DMS53 treated with DMSO at 0.1 percent for 48 hours (cell line): ENCODE results near the gene DIDO1.
"Not testable (repeated sequence)": the region's sequence is repeated elsewhere in the genome, so short reads cannot be mapped to it uniquely, and the experiment has no call there.

ENCODE experiments used
- DNase-seq: peaks from one replicate; lab custom pipeline; 2025; ENCODE audit not compliant: unreplicated experiment; lab: John Stamatoyannopoulos, UW

Gene DIDO1

DNA sequence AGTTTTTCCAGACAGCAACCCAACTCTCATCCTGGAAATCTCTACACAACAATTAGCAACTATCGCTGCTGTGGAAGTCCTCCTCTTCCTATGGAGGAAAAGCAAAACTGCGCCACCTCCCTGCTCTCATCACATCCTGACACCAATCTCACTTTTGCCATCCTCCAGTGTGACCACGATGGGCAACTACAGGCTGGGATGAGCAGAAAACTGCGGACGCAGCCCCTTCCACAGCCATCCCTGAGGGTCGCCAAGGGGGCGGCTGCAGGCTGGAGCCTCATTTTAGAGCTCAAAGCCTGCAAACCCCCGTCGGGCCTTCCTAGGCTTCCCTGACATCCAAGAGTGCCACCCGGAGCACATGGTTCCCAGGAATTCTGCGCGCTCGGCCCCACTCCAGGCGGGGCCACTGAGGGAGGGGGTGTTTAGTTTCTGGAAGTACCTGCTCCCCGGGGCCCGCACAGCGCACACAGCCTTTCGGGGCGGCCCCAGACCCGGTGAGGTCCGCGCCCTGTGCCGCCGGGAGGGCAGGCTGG lies 65.8 kb downstream of the DIDO1 start:
- DNase-seq, result no peak

DNA sequence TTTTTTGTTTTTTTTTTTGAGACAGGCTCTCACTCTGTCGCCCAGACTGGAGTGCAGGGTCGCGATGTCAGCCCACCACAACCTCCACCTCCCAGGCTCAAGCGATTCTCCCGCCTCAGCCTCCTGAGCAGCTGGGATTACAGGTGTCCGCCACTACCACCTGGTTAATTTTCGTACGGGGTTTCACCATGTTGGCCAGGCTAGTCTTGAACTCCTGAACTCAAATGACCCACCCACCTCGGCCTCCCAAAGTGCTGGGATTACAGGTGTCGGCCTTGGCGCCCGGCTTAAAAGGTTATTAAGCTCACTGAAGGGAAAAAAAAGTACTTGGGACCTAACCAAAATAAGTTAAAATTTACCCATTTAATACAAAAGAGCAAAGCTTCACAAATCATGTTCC lies 66.6 kb downstream of the DIDO1 start:
- DNase-seq, result no peak

DNA sequence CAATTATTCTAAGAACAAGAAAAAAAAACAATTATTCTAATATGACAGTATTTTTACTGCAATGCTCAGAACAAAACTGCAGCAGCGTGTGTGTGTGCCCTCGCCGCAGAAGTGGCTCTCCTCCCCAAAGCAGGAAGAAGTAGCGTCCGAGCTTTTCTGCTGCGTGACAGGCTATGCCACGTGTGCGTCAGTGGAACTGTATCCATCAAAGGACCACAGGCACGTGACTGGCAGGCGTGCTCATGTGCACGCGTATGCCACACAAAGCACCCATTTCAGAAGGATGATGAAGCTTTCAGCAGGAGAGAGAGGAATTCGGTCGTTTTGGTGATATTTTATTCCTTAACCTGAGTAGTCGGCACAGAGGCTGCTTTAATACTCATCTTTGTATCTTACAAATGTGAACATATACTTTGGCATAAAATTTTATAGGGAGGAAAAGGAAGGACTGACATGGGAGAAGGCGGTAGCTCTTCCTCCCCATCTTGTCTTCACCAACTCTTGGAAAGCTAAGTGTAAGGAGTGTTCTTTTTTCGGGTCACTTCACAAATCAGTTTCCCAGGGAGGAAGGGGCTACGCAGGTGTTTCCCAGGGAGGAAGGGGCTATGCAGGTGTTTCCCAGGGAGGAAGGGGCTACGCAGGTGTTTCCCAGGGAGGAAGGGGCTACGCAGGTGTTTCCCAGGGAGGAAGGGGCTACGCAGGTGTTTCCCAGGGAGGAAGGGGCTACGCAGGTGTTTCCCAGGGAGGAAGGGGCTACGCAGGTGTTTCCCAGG lies 68.1 kb downstream of the DIDO1 start:
- no peak for DNase-seq

GRCh38 chr20:62856931-62857619 lies 69.2 kb downstream of the DIDO1 start:
- DNase-seq, result no peak

- no peak for DNase-seq
These were observed 71.2 kb downstream of the DIDO1 start for GRCh38 chr20:62855120-62855519.

- no peak for DNase-seq
These were observed 72.2 kb downstream of the DIDO1 start for GRCh38 chr20:62854121-62854520.

DNA sequence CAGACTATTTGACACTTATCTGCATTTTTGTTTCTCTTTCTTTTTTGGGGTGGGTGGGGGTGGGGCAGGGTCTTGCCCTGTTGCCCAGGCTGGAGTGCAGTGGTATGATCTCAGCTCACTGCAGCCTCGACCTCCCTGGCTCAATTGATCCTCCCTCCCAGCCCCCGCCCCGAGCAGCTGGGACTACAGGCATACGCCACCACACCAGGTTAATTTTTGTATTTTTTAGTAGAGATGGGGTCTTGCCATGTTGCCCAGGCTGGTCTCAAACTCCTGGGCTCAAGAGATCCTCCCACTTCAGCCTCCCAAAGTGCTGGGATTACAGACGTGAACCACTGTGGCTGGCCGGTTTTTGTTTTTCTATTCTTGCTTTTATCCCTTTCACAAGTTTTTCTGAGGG lies 73.0 kb downstream of the DIDO1 start:
- not testable (repeated sequence) for DNase-seq

DNA sequence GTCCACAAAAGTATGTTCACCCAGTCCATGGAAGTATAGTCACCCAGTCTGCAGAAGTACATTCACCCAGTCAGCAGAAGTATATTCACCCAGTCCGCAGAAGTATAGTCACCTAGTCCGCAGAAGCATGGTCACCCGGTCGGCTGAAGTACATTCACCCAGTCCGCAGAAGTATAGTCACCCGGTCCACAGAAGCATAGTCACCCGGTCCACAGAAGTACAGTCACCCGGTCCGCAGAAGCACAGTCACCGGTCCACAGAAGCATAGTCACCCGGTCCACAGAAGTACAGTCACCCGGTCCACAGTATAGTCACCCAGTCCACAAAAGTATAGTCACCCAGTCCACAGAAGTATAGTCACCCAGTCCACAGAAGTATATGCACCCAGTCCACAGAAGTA lies 73.5 kb downstream of the DIDO1 start:
- DNase-seq, result no peak

DNA sequence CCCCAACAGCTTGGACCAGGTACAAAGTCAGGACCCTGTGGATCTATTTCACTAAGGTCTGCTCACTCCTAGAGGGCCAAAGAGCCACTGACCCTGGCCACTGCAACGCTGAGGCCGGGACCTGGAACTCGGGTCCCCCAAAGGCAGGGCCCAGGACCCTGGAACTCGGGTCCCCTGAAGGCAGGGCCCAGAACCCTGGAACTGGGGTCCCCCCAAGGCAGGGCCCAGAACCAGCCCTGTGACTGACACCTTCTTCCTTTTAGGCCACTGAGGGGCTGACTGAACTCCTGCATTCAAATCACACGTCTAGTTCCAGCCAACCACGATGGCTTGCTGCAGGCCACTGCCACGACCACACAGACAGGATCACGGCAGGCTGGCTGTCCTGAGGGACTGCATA lies 74.1 kb downstream of the DIDO1 start:
- DNase-seq, result no peak

DNA sequence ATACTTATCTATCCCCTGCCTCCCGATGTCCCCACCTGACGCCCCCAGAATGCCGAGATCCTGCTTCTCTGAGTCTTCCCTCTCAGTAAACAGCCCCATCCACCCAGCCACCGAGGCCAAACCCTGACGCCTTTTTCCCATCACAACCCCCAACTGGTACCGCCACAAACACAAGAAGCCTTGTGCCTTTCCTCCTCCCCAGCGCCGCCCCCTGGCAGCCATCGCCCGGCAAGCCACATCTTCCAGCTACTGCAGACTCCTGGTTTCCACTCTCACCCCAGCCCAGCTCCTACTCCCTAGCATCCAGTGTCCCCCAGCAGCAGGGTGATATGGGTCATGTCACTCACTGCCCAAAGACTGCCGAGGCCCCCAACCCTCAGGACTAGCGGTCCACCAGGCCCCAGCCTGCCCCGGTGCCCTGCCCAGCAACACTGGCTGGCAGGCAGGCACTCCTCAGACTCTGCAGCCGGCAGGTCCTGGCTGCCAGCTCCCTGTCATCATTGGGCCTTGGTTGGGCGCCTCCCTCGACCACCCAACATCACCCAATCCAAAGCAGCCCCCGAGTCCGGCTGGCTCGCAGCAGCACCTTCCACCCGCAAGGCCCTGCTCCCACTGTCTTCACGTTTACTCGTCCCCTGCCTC lies 75.9 kb downstream of the DIDO1 start:
- no peak for DNase-seq

DNA sequence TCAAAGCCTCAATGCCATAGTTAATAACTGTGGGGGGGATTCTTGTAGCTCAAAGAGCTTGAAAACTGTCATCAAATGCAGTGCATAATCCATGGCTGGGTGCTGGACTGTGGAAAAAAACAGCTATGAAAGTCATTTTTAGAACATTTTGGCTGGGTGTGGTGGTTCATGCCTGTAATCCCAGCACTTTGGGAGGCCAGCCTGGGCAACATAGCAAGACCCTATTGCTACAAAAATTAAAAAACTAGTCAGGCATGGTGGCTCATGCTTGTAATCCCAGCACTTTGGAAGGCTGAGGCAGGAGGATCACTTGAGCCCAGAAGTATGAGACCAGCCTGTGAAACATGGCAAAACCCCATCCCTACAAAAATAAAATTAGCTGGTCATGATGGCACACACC lies 76.9 kb downstream of the DIDO1 start:
- DNase-seq, result no peak

GRCh38 chr20:62848917-62849316 lies 77.4 kb downstream of the DIDO1 start:
- DNase-seq, result not testable (repeated sequence)

DNA sequence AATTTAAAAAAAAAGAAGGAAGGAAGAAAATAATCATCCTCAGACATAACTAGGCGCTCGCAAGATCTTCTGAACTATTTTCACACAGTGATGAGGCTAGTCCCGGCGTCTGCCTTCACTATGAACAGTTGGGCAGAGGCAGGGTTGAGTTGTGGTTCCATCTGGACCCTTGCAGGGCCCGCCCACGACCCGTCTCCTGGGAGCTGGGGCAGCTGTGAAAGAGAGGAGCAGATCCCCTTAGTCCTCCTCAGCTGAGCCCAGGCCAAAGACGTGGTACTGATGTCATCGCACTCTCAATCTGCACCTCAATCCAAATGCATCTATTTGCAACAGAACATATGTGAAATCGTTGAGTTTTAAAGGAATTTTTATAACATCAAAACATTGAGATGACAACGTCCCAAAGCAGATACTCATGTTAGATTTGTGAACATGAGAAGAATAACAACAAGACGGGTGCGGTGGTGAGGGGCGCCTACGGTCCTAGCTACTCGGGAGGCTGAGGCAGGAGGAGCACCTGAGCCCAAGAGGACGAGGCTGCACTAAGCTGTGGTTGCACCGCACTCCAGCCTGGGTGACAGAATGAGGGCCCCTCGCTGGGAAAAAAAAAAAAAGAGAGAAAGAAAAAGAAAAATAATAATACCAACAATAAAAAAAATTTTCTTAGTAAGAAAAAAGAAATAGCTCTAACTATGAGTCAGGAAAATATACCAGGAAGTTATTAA lies 80.0 kb downstream of the DIDO1 start:
- no peak for DNase-seq

DNA sequence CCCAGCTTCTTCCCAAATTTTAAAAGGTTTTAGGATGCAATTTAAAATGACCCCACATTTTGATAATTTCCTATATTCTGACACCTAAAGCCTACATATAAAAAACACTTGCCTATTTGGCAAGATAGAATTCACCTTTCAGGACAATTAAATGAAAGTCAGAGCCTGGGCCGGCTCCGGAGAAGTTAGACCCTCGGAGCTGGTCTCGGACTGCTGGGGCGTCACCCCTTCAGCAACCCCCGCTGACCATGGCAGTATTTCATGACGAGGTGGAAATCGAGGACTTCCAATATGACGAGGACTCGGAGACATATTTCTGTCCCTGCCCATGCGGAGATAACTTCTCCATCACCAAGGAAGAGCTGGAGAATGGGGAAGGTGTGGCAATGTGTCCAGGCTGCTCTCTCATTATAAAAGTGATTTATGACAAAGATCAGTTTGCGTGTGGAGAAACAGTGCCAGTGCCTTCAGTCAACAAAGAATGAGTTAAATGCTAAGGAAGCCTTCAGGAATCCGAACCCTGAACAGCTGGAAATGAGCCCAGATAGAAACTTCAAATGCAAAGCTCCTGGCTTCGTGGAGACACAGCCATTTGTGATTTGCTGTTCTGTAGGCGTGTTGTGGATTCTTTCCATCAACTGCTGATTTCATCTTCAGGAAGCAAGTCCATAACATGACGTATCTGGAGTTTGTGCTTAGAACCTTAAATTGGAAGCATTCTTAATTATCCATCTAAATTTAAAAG lies 80.7 kb downstream of the DIDO1 start:
- DNase-seq, result no peak

DNA sequence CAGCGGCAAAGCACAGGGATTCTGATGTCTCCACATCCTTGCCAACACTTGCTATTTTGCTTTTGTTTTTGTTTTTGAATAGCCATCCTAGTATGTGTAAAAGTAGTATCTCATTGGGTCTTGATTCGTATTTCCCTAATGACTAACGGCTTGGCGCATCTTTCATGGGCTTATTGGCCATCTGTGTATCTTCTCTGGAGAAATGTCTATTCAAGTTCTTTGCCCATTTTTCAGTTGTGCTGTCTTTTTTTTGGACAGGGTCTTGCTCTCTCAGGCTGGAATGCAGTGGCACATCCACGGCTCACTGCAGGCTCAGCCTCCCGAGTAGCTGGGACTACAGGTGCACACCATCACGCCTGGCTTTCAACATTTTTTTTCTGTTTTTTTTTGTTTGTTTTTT lies 82.1 kb downstream of the DIDO1 start:
- DNase-seq, result no peak

GRCh38 chr20:62843656-62844055 lies 82.6 kb downstream of the DIDO1 start:
- no peak for DNase-seq

DNA sequence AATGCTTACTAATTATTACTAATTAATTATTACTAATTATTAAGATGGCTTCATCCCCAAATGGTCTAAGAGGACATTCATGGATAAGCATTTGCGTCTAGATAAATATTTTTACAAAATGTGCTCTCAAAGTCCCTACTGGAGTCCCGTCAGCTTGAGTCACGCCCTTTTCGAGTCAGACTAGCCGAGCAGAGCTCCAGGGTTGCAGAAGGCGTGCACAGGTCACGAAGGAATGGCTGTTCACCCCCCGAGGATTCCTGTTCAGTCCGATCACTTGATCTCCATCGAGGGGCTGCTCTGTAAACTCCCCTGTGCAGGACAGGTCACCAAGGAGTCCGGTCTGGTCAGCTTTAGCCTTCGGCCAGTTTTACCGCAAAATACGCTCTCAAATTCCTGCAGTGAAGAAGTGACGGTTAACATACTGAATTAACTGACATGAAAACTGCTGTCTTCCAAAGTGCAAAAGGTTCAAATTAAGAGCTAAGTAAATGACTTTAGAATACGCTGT lies 84.5 kb downstream of the DIDO1 start:
- DNase-seq, result no peak

- no peak for DNase-seq
These were observed 85.8 kb downstream of the DIDO1 start for GRCh38 chr20:62840244-62841197.

GRCh38 chr20:62839816-62840215 lies 86.5 kb downstream of the DIDO1 start:
- DNase-seq, result no peak
